GM19240 (cell line): ENCODE results near the gene FGF8.
"Not testable (repeated sequence)": the region's sequence is repeated elsewhere in the genome, so short reads cannot be mapped to it uniquely, and the experiment has no call there.

Experiments
- DNase-seq: peaks from one replicate; pipeline ENCODE4 v3.0.0; 2011; ENCODE audit warnings: low spot score; ENCODE audit not compliant: insufficient read length

FGF8 gene

GRCh38 chr10:101775273-101776160 lies at the start of gene FGF8:
FGF8 (minus strand) TSS chr10:101776114; CDS start chr10:101775900, 214 bp downstream.
- DNase-seq: no peak

GRCh38 chr10:101824736-101825135 lies 48.8 kb upstream of the FGF8 start:
- DNase-seq: no peak

- no peak for DNase-seq
These were observed 43.1 kb upstream of the FGF8 start for GRCh38 chr10:101818872-101819633.

- peak; percentile 75 for DNase-seq
These were observed 42.4 kb upstream of the FGF8 start, which contains the start of gene OGA for GRCh38 chr10:101818119-101818871. OGA (minus strand) TSS chr10:101818444; CDS start chr10:101818022, 422 bp downstream.

- no peak for DNase-seq
These were observed 41.6 kb upstream of the FGF8 start for GRCh38 chr10:101817337-101818118.

- DNase-seq: no peak
These were observed 41.0 kb upstream of the FGF8 start for GRCh38 chr10:101816913-101817336.

- no peak for DNase-seq
These were observed 40.5 kb upstream of the FGF8 start for GRCh38 chr10:101816376-101816775.

GRCh38 chr10:101814466-101815071 lies 38.7 kb upstream of the FGF8 start:
- no peak for DNase-seq

GRCh38 chr10:101812606-101813005 lies 36.7 kb upstream of the FGF8 start:
- no peak for DNase-seq

- no peak for DNase-seq
These were observed 31.2 kb upstream of the FGF8 start for GRCh38 chr10:101807158-101807557.

GRCh38 chr10:101803511-101803910 lies 27.6 kb upstream of the FGF8 start:
- no peak for DNase-seq

GRCh38 chr10:101797403-101798059 lies 21.6 kb upstream of the FGF8 start:
- no peak for DNase-seq

- no peak for DNase-seq
These were observed 17.6 kb upstream of the FGF8 start for GRCh38 chr10:101793526-101793925.

GRCh38 chr10:101789686-101790085 lies 13.8 kb upstream of the FGF8 start:
- DNase-seq: no peak

GRCh38 chr10:101789231-101789630 lies 13.3 kb upstream of the FGF8 start:
- not testable (repeated sequence) for DNase-seq

GRCh38 chr10:101785801-101786200 lies 9.9 kb upstream of the FGF8 start:
- no peak for DNase-seq

GRCh38 chr10:101784558-101784957 lies 8.6 kb upstream of the FGF8 start:
- DNase-seq: no peak

GRCh38 chr10:101783736-101784118 lies 7.8 kb upstream of the FGF8 start:
- DNase-seq: no peak

GRCh38 chr10:101782811-101783735 lies 7.2 kb upstream of the FGF8 start, which contains the start of gene NPM3:
NPM3 (minus strand) TSS chr10:101783446; CDS start chr10:101783390, 56 bp downstream.
- DNase-seq: peak; percentile 81
